Karpas-422 (cell line): ENCODE data around the gene OLIG3. TPM values are rescaled to one million over a fixed set of nuclear protein-coding genes. Genes with fewer than 3 reads are reported as not detected.

Experiments
- DNase-seq: peaks from one replicate; pipeline ENCODE4 v3.0.0-alpha.2; 2015
- H2AFZ ChIP-seq: fragments of 200-600 bp; sonication (generic); 2 replicates; pipeline ENCODE4 v1.6.1; 2014; ENCODE audit warnings: antibody characterized with exemption, low read length, mixed read lengths
- H3K27ac ChIP-seq: fragments of 200-600 bp; sonication (generic); 2 replicates; pipeline ENCODE4 v1.5.1; 2014; ENCODE audit warnings: mild to moderate bottlenecking, low read length, moderate library complexity
- H3K27me3 ChIP-seq: fragments of 200-600 bp; sonication (generic); 2 replicates; pipeline ENCODE4 v1.6.1; 2014; ENCODE audit warnings: low read length, mixed read lengths
- H3K36me3 ChIP-seq: fragments of 200-600 bp; sonication (generic); 2 replicates; pipeline ENCODE4 v1.6.1; 2014; ENCODE audit warnings: low read length, mixed read lengths; ENCODE audit not compliant: insufficient read depth
- H3K4me1 ChIP-seq: fragments of 200-600 bp; sonication (generic); 2 replicates; pipeline ENCODE4 v1.6.1; 2014; ENCODE audit warnings: mild to moderate bottlenecking, low read length, mixed read lengths
- H3K4me2 ChIP-seq: fragments of 200-600 bp; sonication (generic); 2 replicates; pipeline ENCODE4 v1.6.1; 2014; ENCODE audit warnings: low read length, low read depth, mild to moderate bottlenecking; ENCODE audit not compliant: poor library complexity, severe bottlenecking
- H3K4me3 ChIP-seq: fragments of 200-600 bp; sonication (generic); 2 replicates; pipeline ENCODE4 v1.5.1; 2014; ENCODE audit warnings: mild to moderate bottlenecking, antibody characterized with exemption, low read length, mixed read lengths
- H3K79me2 ChIP-seq: fragments of 200-600 bp; sonication (generic); 2 replicates; pipeline ENCODE4 v1.6.1; 2014; ENCODE audit warnings: mild to moderate bottlenecking, low read length, mixed read lengths
- H3K9ac ChIP-seq: fragments of 200-600 bp; sonication (generic); 2 replicates; pipeline ENCODE4 v1.6.0; 2014; ENCODE audit warnings: low read length
- H3K9me2 ChIP-seq: fragments of 200-600 bp; sonication (generic), shearing (Covaris generic); replicated peaks from 2 replicates; pipeline ENCODE4 v1.6.0; 2014; ENCODE audit warnings: mild to moderate bottlenecking, low read length, moderate library complexity; ENCODE audit not compliant: insufficient read depth
- H3K9me3 ChIP-seq: fragments of 300-700, 200-600 bp; sonication (generic); 2 replicates; pipeline ENCODE4 v1.6.1; 2014; ENCODE audit warnings: low read length, mixed read lengths
- H4K20me1 ChIP-seq: fragments of 200-600 bp; sonication (generic); 2 replicates; pipeline ENCODE4 v1.6.1; 2014; ENCODE audit warnings: mild to moderate bottlenecking, antibody characterized with exemption, low read length, low read depth; ENCODE audit not compliant: insufficient read depth
- total RNA-seq: library from RNA; depleted of rRNA; stranded (reverse); fragments of >200 nt; shearing (Covaris generic); gene quantifications from 2 replicates; pipeline ENCODE4 v1.2.3, GENCODE V29; 2014; ENCODE audit warnings: low replicate concordance

OLIG3 gene
- total RNA-seq, 1 experiment from 2014 or later, result not detected

DNA sequence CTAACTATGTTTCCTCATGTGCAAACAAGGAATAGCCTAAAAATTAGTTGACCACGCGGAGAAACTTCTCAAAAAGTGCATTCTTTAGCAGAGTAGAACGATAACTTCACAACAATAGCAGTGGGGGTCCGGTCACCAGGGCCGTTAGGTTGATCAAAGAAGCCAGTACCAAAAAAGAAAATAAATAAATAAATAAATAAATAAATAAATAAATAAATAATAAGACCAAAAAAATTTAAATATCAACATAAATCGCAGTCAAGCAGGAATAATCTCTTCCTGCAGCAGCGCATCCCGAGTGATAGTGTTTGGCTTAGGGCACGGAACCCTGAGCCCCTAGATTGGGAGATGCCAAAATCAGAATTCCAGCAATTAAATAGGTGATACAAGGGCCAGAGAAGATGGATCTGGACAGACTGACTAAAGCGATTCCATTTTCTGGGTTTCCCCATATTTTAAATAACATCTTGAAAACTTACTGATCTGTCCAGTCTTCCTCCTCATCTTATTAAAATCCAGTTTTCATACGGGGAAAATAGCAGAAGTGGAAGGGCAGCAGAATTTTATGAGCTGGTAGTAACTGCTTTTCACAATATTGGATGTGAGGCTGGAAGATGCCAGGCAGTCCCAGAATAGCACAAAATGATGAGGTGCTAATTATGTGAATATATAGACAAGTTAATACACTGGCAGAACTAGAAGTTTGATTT is 4.4 kb upstream of the OLIG3 start:
- Histone ChIP-seq H3K9ac (no peak overlapping the region), H3K4me2 (no peak overlapping the region), H3K27me3 (no peaks in the 10 kb centered on the region), H3K9me2 (no peaks in the 10 kb centered on the region), H3K9me3 (no peaks in the 10 kb centered on the region), H4K20me1 (no peaks in the 10 kb centered on the region), H2AFZ (no peak overlapping the region), H3K79me2 (no peaks in the 10 kb centered on the region), H3K4me3 (no peak overlapping the region), H3K27ac (no peak overlapping the region), H3K36me3 (no peaks in the 10 kb centered on the region), H3K4me1 (no peaks in the 10 kb centered on the region; the same call in 1 of the 2 replicates)
- DNase-seq, result no peak

DNA sequence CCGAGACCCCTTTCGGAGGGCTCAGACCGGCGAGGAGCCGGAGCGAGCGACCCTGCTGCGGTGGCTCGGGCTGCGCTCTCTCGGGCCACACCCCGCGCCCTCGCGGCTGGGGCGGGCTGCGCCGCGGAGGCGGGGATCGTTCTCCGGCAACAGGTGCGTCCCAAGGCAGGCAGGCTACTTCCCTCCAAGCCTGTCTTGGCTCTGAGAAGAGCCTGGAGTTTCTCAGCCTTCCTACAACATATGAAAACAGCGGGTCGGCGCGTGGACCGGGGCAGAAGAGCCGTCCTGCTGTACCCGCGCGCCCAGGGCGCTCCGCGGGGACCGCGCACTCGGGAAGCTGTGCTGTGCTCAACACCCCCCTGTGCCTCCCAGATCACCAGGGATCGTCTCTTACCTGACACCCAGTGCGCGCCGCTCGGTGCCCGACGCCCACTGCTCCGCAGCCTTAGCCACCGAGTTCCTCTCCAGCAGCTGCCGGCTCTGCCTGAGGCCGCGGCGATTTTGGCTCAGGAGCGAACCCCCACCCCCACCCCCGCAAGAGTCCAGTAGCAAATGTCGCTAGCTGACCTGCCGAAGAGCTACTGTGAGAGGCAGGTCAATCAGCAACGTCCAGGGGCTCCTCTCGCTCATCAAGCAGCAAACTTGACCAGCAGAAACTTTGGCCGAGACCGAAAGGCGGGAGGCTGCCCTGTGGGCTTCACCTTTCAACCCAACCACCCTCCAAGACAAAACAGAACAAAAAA is 3.7 kb upstream of the OLIG3 start:
- H2AFZ ChIP-seq, result no peak overlapping the region
- no peak for DNase-seq

DNA sequence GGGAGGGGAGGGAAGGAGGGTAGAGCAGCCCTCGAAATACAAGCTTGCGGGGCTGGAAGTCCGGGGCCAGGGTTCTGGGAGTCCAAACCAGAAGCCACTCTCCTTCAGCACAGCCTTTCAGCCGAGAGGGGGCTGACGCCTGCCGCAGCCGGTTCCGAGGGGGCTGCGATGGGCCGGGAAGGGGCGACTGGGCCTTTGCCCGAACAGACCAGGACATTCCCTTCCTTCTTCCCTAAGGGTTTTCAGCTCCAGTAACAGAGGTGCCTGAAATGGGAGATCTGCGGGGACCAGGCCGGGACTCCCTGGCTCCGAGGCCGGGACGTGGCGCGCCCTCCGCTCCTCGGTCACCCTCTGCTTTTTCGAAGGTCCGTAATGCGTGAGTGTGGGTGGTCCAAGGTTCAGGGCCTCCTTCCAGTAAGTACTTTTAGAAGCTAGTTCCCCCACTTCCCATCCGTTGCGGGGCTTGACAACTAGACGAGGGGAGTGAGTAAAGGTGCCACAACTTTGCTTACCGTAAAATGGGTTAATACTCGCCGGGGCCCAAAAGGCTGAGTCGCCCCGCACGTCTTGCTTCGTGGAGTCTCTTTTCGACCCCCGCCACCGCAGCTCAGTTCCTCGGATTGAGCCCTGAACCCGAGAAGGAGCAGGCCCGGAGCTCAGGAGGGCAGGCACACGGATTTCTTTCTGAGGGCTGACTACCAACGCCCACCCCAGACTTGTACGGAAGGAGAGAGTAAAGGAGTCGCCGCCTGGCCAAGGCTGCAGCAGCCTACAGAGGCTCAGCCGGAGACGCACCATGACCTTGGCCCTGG is 2.9 kb upstream of the OLIG3 start:
- H3K9ac ChIP-seq, result no peak overlapping the region
- H3K9me2 ChIP-seq, result no peaks in the 10 kb centered on the region
- H2AFZ ChIP-seq, result no peak overlapping the region
- no peaks in the 10 kb centered on the region for H4K20me1 ChIP-seq
- H3K9me3 ChIP-seq, result no peaks in the 10 kb centered on the region
- no peaks in the 10 kb centered on the region; the same call in 1 of the 2 replicates for H3K4me1 ChIP-seq
- DNase-seq, result no peak
- H3K36me3 ChIP-seq, result no peaks in the 10 kb centered on the region
- no peaks in the 10 kb centered on the region for H3K27me3 ChIP-seq
- H3K79me2 ChIP-seq, result no peaks in the 10 kb centered on the region
- H3K27ac ChIP-seq, result no peak overlapping the region
- H3K4me2 ChIP-seq, result no peak overlapping the region
- H3K4me3 ChIP-seq, result no peak overlapping the region

More for the DNA sequence above, 3.7 kb upstream of the OLIG3 start:
- no peak overlapping the region for H3K27ac ChIP-seq
- H3K9me2 ChIP-seq, result no peaks in the 10 kb centered on the region
- no peaks in the 10 kb centered on the region; the same call in 1 of the 2 replicates for H3K4me1 ChIP-seq
- H3K9ac ChIP-seq, result no peak overlapping the region
- H3K79me2 ChIP-seq, result no peaks in the 10 kb centered on the region
- H4K20me1 ChIP-seq, result no peaks in the 10 kb centered on the region
- no peaks in the 10 kb centered on the region for H3K36me3 ChIP-seq
- no peaks in the 10 kb centered on the region for H3K27me3 ChIP-seq
- no peaks in the 10 kb centered on the region for H3K9me3 ChIP-seq
- no peak overlapping the region for H3K4me2 ChIP-seq
- H3K4me3 ChIP-seq, result no peak overlapping the region

DNA sequence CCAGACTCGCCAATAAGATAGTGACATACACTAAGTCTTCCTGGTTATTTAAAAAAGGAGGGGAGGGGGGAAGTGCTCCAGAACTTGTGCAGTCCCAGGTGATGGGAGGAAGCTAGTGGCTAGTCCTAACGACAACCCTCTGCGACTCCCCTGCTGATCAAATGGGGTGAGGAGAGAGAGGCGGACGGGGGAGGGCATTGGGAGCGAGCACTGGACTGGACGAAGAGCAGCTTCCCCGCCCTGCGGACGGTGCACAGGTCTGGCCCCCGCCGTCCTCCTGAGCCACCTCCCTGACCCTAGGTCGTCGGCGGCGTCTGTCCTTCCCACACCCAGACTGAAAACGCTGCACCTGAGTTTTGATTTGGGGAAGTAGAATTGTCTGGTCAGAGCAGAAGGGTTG is 2.2 kb upstream of the OLIG3 start:
- no peak overlapping the region for H3K9ac ChIP-seq
- no peak for DNase-seq
- H3K27me3 ChIP-seq, result no peaks in the 10 kb centered on the region
- peaks cover 2% of the 10 kb centered on the region for H3K4me1 ChIP-seq
- H3K4me3 ChIP-seq, result no peak overlapping the region
- no peaks in the 10 kb centered on the region for H3K79me2 ChIP-seq
- H3K9me3 ChIP-seq, result no peaks in the 10 kb centered on the region
- H3K9me2 ChIP-seq, result no peaks in the 10 kb centered on the region
- H2AFZ ChIP-seq, result no peak overlapping the region
- H4K20me1 ChIP-seq, result no peaks in the 10 kb centered on the region
- H3K36me3 ChIP-seq, result no peaks in the 10 kb centered on the region
- H3K4me2 ChIP-seq, result no peak overlapping the region
- H3K27ac ChIP-seq, result no peak overlapping the region

DNA sequence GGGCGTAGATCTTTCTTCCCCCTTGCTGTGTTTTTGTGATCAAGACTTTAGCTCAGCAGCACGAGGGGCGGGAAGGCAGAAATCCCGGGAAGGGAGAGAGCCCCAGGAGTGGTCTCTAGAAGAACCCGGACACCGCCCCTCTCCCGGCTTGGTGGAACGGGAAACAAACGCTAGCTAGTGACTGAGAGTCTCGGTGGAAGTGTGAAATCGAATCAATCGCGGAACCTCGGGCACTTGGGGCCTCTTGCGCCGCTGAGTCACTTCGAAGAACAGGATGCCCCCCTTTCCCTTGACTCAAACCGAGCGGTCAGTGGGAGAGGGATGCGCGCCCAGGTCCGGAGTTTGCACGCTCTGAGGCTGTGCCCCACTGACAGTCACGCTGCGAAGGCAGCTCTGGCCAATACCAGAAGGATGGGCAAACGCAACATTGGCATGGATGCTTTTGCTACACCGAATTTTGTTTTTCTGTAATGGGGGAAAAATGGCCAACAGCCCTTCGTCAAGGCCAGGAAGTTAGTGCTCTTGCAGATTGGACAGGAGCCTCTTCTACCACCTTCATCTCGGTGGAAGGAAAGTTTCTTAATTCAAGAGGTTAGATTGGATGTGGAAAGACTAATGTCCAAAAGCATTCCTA is 1.6 kb upstream of the OLIG3 start:
- Histone ChIP-seq H3K4me3 (no peak overlapping the region), H3K9me3 (no peaks in the 10 kb centered on the region), H4K20me1 (no peaks in the 10 kb centered on the region), H3K4me1 (peaks cover 8% of the 10 kb centered on the region), H3K27me3 (no peaks in the 10 kb centered on the region), H3K4me2 (no peak overlapping the region), H3K36me3 (no peaks in the 10 kb centered on the region), H3K27ac (no peak overlapping the region), H3K79me2 (no peaks in the 10 kb centered on the region), H2AFZ (no peak overlapping the region), H3K9ac (no peak overlapping the region), H3K9me2 (no peaks in the 10 kb centered on the region)
- DNase-seq, result no peak

DNA sequence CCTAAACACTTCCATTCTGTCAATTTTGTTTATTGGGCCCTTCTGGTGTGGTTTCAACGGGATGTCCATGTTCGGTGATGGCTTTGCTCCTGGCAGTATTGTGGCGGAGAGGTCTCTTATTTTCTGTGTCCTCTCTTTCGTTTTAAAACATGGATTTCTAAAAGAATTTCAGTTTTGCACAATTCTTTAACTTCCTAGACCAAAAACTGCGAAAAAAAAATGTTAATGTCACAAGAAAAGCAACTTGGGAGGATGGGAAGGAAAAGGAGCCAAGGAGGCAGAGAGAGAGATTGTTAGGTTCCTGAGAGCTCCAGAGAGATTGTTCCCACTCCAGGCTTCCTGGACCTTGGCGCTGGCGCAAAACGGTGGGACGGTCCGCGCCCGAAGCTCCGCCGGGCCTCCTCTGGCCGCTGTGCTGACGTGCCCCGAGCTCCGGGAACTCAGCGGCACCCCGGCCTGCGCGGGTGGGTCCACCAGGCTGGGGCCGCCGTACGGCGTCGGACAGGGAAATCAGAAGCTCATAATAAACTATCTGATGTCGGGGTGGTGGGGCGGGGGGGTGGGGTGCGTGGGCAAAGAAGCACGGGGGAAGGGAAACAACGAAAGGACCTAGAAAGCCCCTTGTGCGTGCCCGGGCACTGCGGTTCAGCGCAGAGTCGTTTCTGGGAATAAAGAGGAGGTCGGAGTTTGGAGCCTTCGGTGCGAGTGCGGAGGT is 951 bp upstream of the OLIG3 start:
- Histone ChIP-seq H2AFZ (no peak overlapping the region), H3K9me2 (no peaks in the 10 kb centered on the region), H3K36me3 (no peaks in the 10 kb centered on the region), H3K79me2 (no peaks in the 10 kb centered on the region), H3K9ac (no peak overlapping the region), H3K4me3 (no peak overlapping the region), H3K4me2 (no peak overlapping the region), H3K27me3 (no peaks in the 10 kb centered on the region), H3K4me1 (peaks cover 15% of the 10 kb centered on the region), H4K20me1 (no peaks in the 10 kb centered on the region), H3K9me3 (no peaks in the 10 kb centered on the region), H3K27ac (no peak overlapping the region)
- DNase-seq, result no peak

DNA sequence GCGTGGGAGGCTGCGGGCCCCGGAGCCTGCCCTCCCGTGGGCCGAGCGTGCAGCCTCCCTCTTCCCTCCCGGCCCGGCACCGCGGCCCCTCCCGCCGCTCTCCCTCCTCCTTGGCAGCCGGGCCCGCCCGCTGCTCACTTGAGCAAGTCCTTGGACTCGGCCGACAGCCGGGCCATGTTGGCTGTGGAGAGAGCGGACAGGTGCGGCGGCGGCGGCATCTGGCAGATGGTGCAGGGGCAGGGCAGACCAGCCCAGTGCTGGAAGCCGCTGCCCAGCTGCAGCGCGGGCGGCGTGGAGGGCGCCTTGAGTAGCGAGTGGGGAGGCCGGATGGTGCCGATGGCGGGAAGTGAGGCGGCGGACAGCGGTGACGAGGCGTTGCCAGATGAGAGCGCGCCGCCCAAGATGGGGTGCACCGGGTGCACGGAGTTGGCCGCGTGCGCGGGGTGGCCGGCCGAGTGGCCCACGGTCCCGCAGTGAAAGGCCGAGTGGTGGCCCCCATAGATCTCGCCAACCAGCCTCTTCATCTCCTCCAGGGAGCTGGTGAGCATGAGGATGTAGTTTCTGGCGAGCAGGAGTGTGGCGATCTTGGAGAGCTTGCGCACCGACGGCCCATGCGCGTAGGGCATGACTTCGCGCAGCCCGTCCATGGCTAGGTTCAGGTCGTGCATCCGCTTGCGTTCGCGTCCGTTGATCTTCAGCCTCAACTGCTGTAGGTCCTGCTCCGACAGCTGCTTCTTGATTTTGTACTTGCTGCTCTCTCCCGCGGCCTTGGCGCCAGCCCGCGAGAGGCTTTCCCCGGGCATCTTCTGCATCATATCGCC is 766 bp downstream of the OLIG3 start:
- no peaks in the 10 kb centered on the region for H3K36me3 ChIP-seq
- no peaks in the 10 kb centered on the region for H3K27me3 ChIP-seq
- H3K4me1 ChIP-seq, result peaks cover 17% of the 10 kb centered on the region
- no peaks in the 10 kb centered on the region for H3K79me2 ChIP-seq
- no peaks in the 10 kb centered on the region for H3K9me2 ChIP-seq
- DNase-seq, result no peak
- no peak overlapping the region for H3K4me3 ChIP-seq
- H3K9me3 ChIP-seq, result no peaks in the 10 kb centered on the region
- no peaks in the 10 kb centered on the region for H4K20me1 ChIP-seq
- no peak overlapping the region for H2AFZ ChIP-seq
- no peak overlapping the region for H3K4me2 ChIP-seq
- H3K9ac ChIP-seq, result no peak overlapping the region
- H3K27ac ChIP-seq, result no peak overlapping the region
